ENCODE data around the gene TLX1.

Gene TLX1

DNA sequence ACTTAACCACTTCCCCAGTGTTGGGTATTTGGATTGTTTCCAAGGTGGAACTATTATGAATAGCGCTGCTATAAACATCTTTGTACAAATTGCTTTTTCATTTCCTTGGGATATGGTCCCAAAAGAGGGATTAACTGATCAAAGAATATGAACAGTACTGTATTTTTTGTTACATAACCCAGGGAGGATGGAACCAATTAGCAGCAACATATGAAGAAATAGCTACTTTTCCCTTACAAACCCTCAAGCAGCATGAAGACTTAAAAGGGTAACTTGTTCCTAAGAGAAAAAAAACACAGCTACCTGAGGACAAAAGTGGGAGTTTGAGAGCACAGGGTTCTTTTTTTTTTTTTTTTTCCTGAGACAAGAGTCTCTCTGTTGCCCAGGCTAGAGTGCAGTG lies 13.1 kb upstream of the TLX1 start:
- TF ChIP-seq FOXP2 (optimal IDR thresholded peaks at IDR 0.05; ENCODE audit: control extremely low read depth, extremely low read length, insufficient read depth) (no peak), POLR2AphosphoS5 (IDR thresholded peaks at IDR 0.05; ENCODE audit: borderline replicate concordance, low read depth, low read length) (no peak), EZH2 (IDR thresholded peaks at IDR 0.05) (no peak)
- no peaks in the 10 kb centered on the region for H3K36me3 ChIP-seq (ENCODE audit: insufficient read depth, low read length)
- DNase-seq (ENCODE audit: low read depth, low spot score): no peak
- H3K9me3 ChIP-seq (ENCODE audit: low read depth, low read length): no peaks in the 10 kb centered on the region
- no peak overlapping the region for H3K4me3 ChIP-seq
- H3K27ac ChIP-seq: no peak overlapping the region
- H3K9ac ChIP-seq (ENCODE audit: insufficient read length): no peak overlapping the region

DNA sequence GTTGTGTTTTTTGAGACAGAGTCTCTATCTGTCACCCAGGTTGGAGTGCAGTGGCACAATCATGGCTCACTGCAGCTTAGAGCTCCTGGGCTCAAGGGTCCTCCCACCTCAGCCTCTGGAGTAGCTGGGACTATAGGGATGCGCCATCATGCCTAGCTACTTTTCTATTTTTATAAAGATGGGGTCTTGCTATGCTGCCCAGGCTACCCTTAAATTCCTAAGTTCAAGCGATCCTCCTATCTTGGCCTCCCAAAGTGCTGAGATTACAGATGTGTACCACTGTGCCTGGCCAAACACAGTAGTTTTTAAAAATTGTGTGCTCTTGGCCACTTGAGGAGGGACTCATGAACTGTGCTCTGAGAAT lies 10.6 kb upstream of the TLX1 start:
- TF ChIP-seq POLR2AphosphoS5 (IDR thresholded peaks at IDR 0.05; ENCODE audit: borderline replicate concordance, low read depth, low read length): no peak
- no peak for TF ChIP-seq EZH2 (IDR thresholded peaks at IDR 0.05)
- TF ChIP-seq FOXP2 (optimal IDR thresholded peaks at IDR 0.05; ENCODE audit: control extremely low read depth, extremely low read length, insufficient read depth): no peak
- no peak for DNase-seq (ENCODE audit: low read depth, low spot score)
- Histone ChIP-seq H3K9ac (ENCODE audit: insufficient read length) (no peak overlapping the region), H3K27ac (no peak overlapping the region), H3K4me3 (peak overlapping the region; percentile 52; the same call in 1 of the 2 replicates), H3K36me3 (ENCODE audit: insufficient read depth, low read length) (no peaks in the 10 kb centered on the region), H3K9me3 (ENCODE audit: low read depth, low read length) (no peaks in the 10 kb centered on the region)

DNA sequence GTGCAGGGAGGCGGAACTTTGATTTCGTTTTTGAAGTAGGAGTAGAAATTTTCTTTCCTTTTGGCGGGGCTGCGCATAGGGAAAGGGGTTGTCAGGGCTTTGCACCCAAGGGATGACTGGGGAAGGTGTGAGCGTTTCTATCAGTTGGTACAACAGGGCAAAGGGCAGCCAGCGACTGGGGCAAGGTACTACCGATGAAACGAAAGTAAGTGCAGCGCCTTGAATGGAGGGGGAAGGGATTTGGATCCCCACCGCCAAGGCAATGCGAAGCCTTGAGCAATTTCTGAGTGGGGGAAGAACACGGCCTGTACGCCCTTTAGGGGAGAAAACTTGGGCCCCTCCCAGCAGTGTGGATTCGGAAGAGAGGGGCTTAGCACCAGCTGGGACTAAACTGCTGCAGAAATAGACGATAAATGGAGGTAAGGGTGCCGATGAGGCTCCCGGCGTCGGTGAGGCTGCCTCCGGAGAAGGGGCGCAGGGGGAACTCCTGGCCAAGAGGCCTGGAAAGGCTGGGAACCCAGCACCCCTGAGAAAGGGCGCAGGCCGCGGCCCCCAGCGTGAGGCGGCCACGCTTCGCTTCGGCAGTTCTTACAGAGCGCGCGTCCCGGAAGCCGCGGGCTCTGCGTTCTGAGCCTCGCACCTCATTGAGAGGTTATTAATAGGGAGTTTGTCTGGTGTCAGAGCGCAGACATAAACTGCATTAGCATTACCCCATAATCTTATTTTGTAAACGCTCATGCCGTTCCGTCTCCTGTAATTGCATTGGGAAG lies 10.0 kb upstream of the TLX1 start:
- no peak for TF ChIP-seq EZH2 (IDR thresholded peaks at IDR 0.05)
- no peaks in the 10 kb centered on the region for H3K36me3 ChIP-seq (ENCODE audit: insufficient read depth, low read length)
- DNase-seq (ENCODE audit: low read depth, low spot score): no peak
- no peak overlapping the region for H3K9ac ChIP-seq (ENCODE audit: insufficient read length)
- H3K9me3 ChIP-seq (ENCODE audit: low read depth, low read length): no peaks in the 10 kb centered on the region
- H3K4me3 ChIP-seq: peak overlapping the region; percentile 52
- no peak overlapping the region for H3K27ac ChIP-seq

DNA sequence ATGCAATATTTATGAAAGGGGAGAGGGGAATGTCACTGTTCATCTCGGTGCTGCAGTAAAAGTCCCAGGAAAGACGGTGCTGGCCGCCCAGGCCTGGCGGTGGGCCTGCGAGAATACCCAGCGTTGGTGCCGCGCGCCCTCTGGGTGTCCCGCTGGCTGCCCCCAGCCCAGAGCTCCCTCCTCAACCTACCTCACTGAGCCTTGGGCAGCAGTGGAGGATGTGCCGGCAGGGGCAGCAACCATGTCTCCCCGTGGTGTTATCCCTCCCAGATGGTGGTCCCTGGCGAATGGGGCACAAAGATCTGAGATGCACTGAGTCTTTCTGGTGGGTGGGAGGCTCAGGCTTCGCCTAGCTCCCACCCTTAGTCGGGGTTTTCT lies 9.5 kb upstream of the TLX1 start:
- Histone ChIP-seq H3K9ac (ENCODE audit: insufficient read length) (no peak overlapping the region), H3K4me3 (no peak overlapping the region; the same call in 1 of the 2 replicates)
- no peak for DNase-seq (ENCODE audit: low read depth, low spot score)

DNA sequence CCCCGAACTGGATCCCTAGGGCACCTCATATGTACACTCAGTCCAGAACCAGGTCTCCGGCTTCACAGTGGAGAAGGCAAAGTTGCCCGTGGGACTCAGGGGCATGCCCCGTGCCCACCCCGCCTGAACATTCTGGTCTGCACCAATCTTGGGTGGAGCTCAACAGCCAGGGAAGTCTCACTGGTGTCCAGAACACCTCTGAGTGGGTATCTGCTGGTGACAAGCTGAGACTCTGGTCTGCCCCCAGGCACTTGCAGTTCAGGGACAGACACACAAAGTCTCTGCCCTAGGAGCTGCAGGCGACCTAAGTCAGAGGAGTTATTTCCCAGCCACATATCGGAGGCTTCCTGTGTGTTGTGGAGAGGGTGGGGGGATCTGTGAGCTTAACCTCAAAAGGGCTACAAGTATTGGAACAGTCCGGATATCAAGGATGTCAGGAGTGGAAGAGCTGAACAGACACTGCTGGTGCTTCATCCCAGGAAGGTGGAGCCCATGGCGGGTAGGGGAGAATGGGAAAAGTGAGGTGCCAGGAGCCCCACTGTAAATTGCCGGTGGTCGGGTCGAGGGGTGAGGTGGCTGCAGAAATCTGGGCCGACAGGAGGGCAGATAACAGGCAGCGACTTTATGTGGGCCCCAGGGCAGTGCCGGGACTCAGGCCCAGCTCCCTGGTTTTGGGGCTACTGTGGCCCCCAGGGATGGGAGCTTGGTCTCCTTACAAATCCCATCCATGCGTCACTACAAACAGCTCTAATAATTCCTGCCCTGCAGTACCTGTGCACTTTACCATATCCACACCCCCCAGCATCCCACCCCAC lies 8.6 kb upstream of the TLX1 start:
- H3K4me3 ChIP-seq: no peak overlapping the region
- TF ChIP-seq POLR2AphosphoS5 (IDR thresholded peaks at IDR 0.05; ENCODE audit: borderline replicate concordance, low read depth, low read length) (no peak), FOXP2 (optimal IDR thresholded peaks at IDR 0.05; ENCODE audit: control extremely low read depth, extremely low read length, insufficient read depth) (no peak), EZH2 (IDR thresholded peaks at IDR 0.05) (no peak)

More for the DNA sequence above, 9.5 kb upstream of the TLX1 start:
- no peak overlapping the region for H3K27ac ChIP-seq
- TF ChIP-seq FOXP2 (optimal IDR thresholded peaks at IDR 0.05; ENCODE audit: control extremely low read depth, extremely low read length, insufficient read depth) (no peak), POLR2AphosphoS5 (IDR thresholded peaks at IDR 0.05; ENCODE audit: borderline replicate concordance, low read depth, low read length) (no peak), EZH2 (IDR thresholded peaks at IDR 0.05) (no peak)
- no peaks in the 10 kb centered on the region for H3K9me3 ChIP-seq (ENCODE audit: low read depth, low read length)
- H3K36me3 ChIP-seq (ENCODE audit: insufficient read depth, low read length): no peaks in the 10 kb centered on the region

DNA sequence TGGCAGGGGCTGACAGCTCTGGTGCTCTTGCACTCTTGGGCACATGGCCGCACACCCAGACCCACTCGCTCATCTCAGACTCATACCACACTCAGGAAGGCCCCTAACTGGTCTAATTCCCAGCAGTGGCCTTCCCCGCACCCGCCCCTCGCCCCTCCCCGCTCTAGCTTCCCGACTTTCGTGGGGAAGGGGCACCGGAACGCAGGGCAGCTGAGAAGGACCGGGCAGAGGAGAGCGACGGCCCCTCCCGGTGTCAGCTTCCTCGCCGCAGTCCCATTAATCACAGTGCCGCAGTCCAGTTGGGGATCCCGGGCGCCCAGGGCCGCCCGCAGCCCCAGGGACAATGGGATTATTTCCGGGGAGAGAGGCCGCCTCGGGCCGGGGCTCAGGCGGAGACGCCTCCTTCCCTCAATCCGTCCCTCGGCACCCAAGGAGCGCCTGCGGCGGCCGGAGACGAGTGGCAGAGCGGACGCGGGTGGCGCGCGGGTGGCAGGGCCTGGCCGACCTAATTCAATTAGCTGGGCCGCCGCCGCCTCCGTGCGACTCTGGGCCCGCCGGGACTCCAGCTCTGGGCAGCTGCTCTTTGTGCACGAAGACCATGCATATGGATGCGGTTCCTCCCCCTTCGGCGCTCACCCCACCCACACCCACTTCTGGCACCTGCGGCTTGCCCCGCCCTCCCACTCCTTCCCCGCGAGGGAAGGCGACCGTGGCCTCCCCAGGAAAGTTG lies 7.8 kb upstream of the TLX1 start:
- no peak overlapping the region for H3K4me3 ChIP-seq
- H3K9me3 ChIP-seq (ENCODE audit: low read depth, low read length): no peaks in the 10 kb centered on the region
- TF ChIP-seq EZH2 (IDR thresholded peaks at IDR 0.05): no peak
- no peak for TF ChIP-seq FOXP2 (optimal IDR thresholded peaks at IDR 0.05; ENCODE audit: control extremely low read depth, extremely low read length, insufficient read depth)
- TF ChIP-seq POLR2AphosphoS5 (IDR thresholded peaks at IDR 0.05; ENCODE audit: borderline replicate concordance, low read depth, low read length): no peak
- DNase-seq (ENCODE audit: low read depth, low spot score): no peak
- H3K36me3 ChIP-seq (ENCODE audit: insufficient read depth, low read length): no peaks in the 10 kb centered on the region
- no peak overlapping the region for H3K27ac ChIP-seq
- no peak overlapping the region for H3K9ac ChIP-seq (ENCODE audit: insufficient read length)

More for the DNA sequence above, 8.6 kb upstream of the TLX1 start:
- Histone ChIP-seq H3K9ac (ENCODE audit: insufficient read length) (no peak overlapping the region), H3K27ac (no peak overlapping the region), H3K9me3 (ENCODE audit: low read depth, low read length) (no peaks in the 10 kb centered on the region), H3K36me3 (ENCODE audit: insufficient read depth, low read length) (no peaks in the 10 kb centered on the region)
- DNase-seq (ENCODE audit: low read depth, low spot score): no peak

DNA sequence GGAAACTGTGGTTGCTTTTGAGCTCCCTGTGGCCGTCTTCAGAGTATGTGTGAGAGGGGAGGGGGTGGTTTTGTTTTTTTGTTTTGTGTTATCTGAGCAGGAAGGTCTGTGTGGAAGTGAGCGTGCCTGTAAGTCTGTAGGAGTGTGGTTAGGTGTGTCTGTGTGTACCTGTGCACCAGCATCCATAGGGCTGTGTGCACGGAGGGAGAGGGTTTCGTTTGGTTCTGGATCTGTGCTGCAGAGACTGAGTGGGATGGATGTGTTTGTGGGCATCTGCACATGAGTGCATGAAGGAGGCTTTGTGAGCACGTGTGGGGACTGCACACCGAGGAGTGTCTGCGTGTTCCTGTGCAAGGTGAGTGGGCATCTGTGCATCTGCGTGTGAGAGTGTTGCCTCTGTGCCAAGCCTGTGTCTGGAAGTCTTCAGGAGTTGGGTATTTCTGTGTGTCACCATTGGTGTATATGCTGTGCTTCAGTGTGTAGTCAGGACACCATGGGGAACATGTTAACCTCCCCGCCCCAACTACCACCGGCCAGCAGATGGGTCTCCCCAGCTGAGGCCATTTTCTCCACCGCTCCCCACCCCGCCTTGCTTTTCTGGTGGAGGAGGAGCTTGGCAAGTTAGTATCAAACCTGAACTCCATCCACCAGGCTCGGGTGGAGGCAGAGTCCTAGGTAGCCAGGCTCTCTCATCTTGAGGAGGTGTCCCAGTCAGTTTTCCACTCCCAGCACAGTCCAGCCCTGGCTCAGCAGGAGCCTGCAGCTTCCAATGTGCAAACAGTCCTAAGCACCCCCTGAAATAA lies 7.1 kb upstream of the TLX1 start:
- TF ChIP-seq FOXP2 (optimal IDR thresholded peaks at IDR 0.05; ENCODE audit: control extremely low read depth, extremely low read length, insufficient read depth) (no peak), EZH2 (IDR thresholded peaks at IDR 0.05) (no peak), POLR2AphosphoS5 (IDR thresholded peaks at IDR 0.05; ENCODE audit: borderline replicate concordance, low read depth, low read length) (no peak)
- Histone ChIP-seq H3K9ac (ENCODE audit: insufficient read length) (no peak overlapping the region), H3K9me3 (ENCODE audit: low read depth, low read length) (no peaks in the 10 kb centered on the region), H3K36me3 (ENCODE audit: insufficient read depth, low read length) (no peaks in the 10 kb centered on the region), H3K27ac (no peak overlapping the region), H3K4me3 (no peak overlapping the region)
- no peak for DNase-seq (ENCODE audit: low read depth, low spot score)
